Activated gamma-delta T cell treated with Interleukin-2 at 50 U/mL for 16 hours (primary cell): ENCODE data around the gene PPOX.

Source experiments
- DNase-seq: peaks from one replicate; pipeline ENCODE4 v3.0.0-alpha.2; 2020

PPOX gene

GRCh38 chr1:161165742-161166668 is at the start of gene PPOX:
Gene PPOX (plus strand): TSS chr1:161166426. CDS start chr1:161166848, 422 bp downstream.
- peak; percentile 91 for DNase-seq

- peak; percentile 77 for DNase-seq
Measured at GRCh38 chr1:161117759-161118581, 48.3 kb upstream of the PPOX start, which contains the start of the genes NIT1 and PFDN2. Gene NIT1 (plus strand): TSS chr1:161118105. CDS start chr1:161118177, 72 bp downstream. Gene PFDN2 (minus strand): TSS chr1:161118037. CDS start chr1:161118026, 11 bp downstream.

DNA sequence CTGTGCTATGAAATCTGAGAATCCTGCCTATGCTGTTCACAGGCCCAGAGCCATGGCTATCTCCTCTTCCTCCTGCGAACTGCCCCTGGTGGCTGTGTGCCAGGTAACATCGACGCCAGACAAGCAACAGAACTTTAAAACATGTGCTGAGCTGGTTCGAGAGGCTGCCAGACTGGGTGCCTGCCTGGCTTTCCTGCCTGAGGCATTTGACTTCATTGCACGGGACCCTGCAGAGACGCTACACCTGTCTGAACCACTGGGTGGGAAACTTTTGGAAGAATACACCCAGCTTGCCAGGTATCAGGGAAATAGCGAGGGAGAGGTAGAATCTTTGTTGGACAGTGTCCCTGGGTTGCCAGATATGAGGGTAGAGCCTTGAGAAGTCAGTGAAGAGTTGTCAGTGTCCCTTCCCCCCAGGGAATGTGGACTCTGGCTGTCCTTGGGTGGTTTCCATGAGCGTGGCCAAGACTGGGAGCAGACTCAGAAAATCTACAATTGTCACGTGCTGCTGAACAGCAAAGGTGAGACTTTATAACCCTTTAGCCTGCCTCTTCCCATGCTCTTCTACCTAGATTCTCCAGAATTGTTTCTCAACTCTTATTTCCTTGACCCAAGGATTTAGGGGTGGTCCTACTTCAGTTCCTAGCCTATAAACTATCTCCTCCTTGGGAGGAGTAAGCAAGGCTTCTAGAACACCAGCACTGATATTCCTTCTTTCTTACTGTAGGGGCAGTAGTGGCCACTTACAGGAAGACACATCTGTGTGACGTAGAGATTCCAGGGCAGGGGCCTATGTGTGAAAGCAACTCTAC is 46.9 kb upstream of the PPOX start:
- DNase-seq = peak; percentile 41

DNA sequence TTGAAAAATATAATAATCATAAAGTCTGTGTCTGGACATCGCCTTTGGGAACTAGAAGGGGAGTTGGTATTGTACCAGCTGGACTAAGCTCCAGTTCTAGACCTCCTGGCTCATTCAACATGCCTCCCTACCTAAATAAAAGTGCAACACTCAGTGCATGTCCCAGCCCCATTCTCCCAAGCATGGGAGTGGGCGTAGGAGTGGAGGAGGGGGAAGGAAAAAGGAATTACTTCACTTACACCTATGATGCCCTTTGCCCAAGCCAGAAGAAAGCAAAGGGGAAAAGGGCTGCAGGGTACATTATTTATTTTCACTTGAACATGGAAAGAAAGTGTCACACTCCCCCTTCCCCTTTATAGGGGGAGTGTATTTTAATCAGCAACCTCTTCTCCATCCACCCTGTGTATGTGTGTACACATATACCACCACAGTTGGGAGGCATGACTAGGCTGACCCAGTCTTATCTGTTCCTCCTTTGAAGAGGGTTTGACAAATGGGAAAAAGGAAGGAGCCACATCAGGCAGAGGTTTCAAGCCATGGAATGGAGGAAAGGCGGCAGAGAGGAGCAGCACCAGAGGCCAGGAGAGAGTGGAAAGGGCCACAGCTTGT is 45.1 kb upstream of the PPOX start:
- no peak for DNase-seq

DNA sequence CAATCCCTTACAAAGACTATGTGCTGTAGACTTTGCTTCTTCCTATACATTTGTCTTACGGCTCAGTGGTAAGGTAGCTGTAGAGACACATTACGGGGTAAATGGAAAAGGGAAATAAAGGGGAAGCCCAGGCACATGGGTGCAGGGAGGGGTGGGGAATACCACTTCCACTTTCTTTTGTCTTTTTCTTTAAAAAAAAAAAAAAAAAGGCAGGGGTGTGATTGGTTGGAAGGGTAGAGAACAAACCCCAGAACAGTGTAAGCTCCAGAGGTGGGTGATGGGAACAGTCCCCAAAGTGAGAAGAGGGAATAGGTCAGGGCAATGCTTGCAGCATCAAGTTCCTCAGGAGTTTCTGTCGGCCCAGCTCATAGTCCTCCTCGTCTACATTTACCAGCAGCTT is 44.4 kb upstream of the PPOX start:
- no peak for DNase-seq

DNA sequence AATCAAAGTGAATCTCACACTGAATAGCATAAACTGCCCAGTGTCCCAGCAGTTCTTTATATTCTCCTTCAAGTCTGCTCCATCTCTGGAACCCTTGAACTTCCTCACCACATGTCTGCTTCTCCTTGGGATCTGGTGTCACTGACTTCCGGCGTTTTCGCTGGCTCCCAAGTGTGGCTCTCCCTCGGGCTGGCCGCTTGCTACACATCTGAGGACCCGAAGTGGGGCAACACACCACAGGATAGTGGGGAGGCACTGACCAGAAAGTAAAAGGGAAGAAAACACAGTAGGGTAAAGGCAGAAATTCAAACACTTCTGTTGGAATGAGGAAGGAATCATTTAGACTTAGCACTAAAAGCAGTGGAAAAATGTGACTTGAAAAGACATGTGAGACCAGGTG is 43.3 kb upstream of the PPOX start:
- no peak for DNase-seq

- no peak for DNase-seq
Measured at GRCh38 chr1:161127649-161128048, 38.6 kb upstream of the PPOX start.

- DNase-seq = no peak
Measured at GRCh38 chr1:161128591-161129420, 37.4 kb upstream of the PPOX start.

DNA sequence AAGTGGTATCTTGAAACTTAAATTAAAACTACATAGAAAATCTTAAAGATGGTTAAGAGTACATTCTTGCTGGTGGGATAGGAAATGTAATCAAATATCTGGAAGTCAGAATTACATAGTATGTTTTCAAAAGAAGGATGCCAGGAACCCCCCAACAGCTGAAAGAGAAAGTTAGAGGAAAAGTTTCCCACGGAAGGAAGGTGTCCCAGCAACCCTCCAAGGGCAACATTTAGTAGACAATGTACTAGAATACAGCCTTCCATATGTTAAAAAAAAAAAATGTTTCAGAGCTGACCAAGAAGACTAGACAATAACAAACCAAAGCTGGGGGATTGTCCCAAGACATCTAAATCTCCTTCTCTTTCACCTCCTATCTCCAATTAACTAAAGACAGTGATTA is 36.0 kb upstream of the PPOX start:
- DNase-seq = no peak

DNA sequence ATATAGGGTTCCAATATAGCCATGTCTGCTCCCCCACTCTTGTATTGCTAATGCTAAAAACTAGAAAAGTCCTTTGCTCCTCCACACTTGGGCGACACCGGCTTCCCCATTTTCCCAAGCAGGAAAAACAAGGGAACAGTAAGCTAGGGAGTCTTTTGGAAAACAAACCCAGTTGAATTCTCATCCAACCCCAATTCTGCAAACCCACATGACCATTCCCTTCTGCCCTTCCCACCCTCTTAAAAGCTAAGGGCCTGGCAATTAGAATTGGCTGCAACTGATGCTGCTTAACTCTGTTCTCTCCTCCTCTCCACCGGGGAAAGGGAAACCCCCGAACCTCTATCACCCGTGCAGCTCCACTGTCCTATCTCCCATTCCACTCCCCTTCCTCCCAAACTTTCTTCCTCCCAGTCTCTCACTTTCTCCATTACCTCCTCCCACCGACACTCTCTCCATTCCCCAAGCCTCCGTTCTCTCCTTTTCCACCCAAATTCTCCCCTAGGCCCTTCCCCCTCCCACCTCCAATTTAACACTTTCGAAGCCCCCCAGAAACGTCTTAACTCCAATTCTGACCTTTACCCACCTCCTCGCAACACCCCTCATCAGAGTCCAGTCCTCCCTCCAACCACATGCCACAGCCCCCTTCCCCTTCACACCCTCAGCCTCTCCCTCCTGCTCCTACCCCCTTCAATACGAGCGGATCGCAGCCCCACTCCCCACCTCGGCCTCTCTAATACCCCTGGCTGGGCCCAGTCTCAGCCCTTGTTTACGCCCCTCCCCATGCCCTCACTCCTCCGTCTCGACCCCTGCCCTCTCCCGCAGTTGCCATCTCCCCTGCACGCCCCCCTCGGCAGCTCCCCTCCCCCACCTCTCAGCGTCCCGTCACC is 34.5 kb upstream of the PPOX start:
- DNase-seq = no peak

- DNase-seq = peak; percentile 86
Measured at GRCh38 chr1:161132410-161133219, 33.6 kb upstream of the PPOX start, which contains the start of gene DEDD. Gene DEDD (minus strand): TSS chr1:161132667. CDS start chr1:161124462, 8,205 bp downstream.

DNA sequence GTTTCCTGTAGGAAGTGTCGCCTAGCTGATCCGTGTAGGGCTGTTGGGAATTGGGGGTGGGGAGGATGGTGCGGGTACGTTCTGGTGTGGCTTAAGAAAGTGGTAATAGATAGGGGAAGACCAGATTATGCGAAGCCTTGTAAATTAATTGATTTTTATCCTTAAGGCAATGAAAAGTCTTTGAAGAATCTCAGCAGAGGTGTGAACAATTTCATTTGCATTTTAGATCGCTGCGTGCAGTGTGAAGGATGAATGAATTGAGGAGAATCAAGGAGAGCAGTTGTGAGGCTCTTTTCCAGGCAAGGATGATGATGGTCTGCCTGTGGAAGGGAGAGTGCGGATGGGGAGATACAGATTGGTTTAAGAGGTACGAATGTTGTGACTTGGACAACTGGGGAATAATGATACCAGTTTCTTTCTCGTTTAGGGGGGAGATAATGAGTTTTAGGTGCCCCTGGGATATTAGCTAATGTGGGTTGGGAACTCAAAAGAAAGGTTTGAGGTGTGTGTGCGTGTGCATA is 32.9 kb upstream of the PPOX start:
- DNase-seq = no peak

- no peak for DNase-seq
Measured at GRCh38 chr1:161137881-161138280, 28.3 kb upstream of the PPOX start.

- no peak for DNase-seq
Measured at GRCh38 chr1:161138431-161138830, 27.8 kb upstream of the PPOX start.

- peak; percentile 35 for DNase-seq
Measured at GRCh38 chr1:161139766-161140165, 26.5 kb upstream of the PPOX start.

GRCh38 chr1:161140755-161141400 is 25.3 kb upstream of the PPOX start:
- no peak for DNase-seq

DNA sequence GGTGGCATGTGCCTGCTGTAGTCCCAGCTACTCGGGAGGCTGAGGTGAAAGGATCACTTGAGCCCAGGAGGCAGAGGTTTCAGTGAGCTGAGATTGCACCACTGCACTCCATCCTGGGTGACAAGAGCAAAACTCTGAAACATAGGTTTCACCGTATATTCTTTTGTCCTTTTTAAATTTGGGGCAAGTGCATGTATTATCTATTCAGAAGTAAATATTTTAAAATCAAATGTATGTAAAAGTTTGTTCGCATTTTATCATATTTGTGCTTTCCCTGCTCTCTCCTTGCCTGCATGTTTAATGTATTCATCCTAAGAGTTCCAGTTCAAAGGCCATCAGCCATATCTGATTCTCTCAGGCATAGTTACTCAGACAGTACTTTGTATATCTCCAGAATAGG is 20.4 kb upstream of the PPOX start:
- no peak for DNase-seq

DNA sequence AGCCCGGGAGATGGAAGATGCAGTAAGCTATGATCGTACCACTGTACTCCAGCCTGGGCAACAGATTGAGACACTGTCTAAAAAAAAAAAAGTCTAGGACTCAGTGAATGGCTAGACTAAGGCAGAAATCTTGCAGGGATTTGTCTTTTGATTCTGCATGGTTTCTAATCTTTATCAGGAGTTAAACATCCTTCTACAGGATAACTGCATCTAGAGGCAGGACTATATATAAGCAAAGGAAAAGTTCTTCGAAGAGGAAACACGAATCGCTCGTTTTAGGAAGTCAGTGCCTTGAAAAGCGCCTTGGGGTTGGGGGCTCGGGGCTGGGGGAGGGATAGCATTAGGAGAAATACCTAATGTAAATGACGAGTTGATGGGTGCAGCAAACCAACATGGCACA is 13.1 kb upstream of the PPOX start:
- DNase-seq = no peak
